ENCODE results near the gene FCRL6. TPM values are rescaled to one million over a fixed set of nuclear protein-coding genes. Genes with fewer than 3 reads are reported as not detected.

The FCRL6 gene
- total RNA-seq, 1 donor from 2014 or later: 0.33 TPM

- Histone ChIP-seq H3K27ac (replicated peaks) (no peak overlapping the region), H3K4me3 (no peak overlapping the region), H3K36me3 (no peaks in the 10 kb centered on the region), H3K4me1 (peaks cover 4% of the 10 kb centered on the region), H3K27me3 (ENCODE audit: low read depth) (peaks cover 40% of the 10 kb centered on the region), H3K9me3 (replicated peaks) (no peaks in the 10 kb centered on the region)
- intact Hi-C loops (cut with micrococcal nuclease): loop anchor here (2.0 to 10.0 kb wide), 3 partner anchors 92 to 208 kb away; partner anchors contain the start of gene IGSF9
- peak; percentile 84 for TF ChIP-seq CTCF (IDR thresholded peaks at IDR 0.05; ENCODE audit: borderline replicate concordance)
- DNase-seq: peak; percentile 35
Observed at GRCh38 chr1:159798893-159799292, 3.3 kb upstream of the FCRL6 start.

- Histone ChIP-seq H3K36me3 (no peaks in the 10 kb centered on the region), H3K27ac (replicated peaks) (no peak overlapping the region)
Observed at GRCh38 chr1:159799446-159799985, 2.6 kb upstream of the FCRL6 start.

GRCh38 chr1:159800177-159800930, 1.8 kb upstream of the FCRL6 start:
- Histone ChIP-seq H3K27me3 (ENCODE audit: low read depth) (peaks cover 26% of the 10 kb centered on the region), H3K4me1 (peaks cover 14% of the 10 kb centered on the region), H3K9me3 (replicated peaks) (no peaks in the 10 kb centered on the region), H3K4me3 (no peak overlapping the region), H3K36me3 (no peaks in the 10 kb centered on the region), H3K27ac (replicated peaks) (no peak overlapping the region)
- no peak for TF ChIP-seq CTCF (IDR thresholded peaks at IDR 0.05; ENCODE audit: borderline replicate concordance)
- DNase-seq: no peak
- intact Hi-C loops (cut with micrococcal nuclease): no loop called here

More at GRCh38 chr1:159799446-159799985, 2.6 kb upstream of the FCRL6 start:
- TF ChIP-seq CTCF (IDR thresholded peaks at IDR 0.05; ENCODE audit: borderline replicate concordance): no peak
- Histone ChIP-seq H3K9me3 (replicated peaks) (no peaks in the 10 kb centered on the region), H3K4me1 (peaks cover 8% of the 10 kb centered on the region), H3K27me3 (ENCODE audit: low read depth) (peaks cover 34% of the 10 kb centered on the region), H3K4me3 (no peak overlapping the region)
- intact Hi-C loops (cut with micrococcal nuclease): loop anchor here (2.0 to 10.0 kb wide), 3 partner anchors 91 to 208 kb away; partner anchors contain the start of gene IGSF9
- DNase-seq: no peak

- Histone ChIP-seq H3K4me1 (peaks cover 14% of the 10 kb centered on the region), H3K4me3 (no peak overlapping the region), H3K27ac (replicated peaks) (no peak overlapping the region), H3K36me3 (no peaks in the 10 kb centered on the region), H3K9me3 (replicated peaks) (no peaks in the 10 kb centered on the region), H3K27me3 (ENCODE audit: low read depth) (peaks cover 4% of the 10 kb centered on the region)
- no peak for DNase-seq
- intact Hi-C loops (cut with micrococcal nuclease): no loop called here
- no peak for TF ChIP-seq CTCF (IDR thresholded peaks at IDR 0.05; ENCODE audit: borderline replicate concordance)
Observed at GRCh38 chr1:159803956-159804689, 2.0 kb downstream of the FCRL6 start.

- Histone ChIP-seq H3K4me1 (peaks cover 14% of the 10 kb centered on the region), H3K27me3 (ENCODE audit: low read depth) (peaks cover 4% of the 10 kb centered on the region), H3K27ac (replicated peaks) (no peak overlapping the region), H3K4me3 (no peak overlapping the region), H3K36me3 (no peaks in the 10 kb centered on the region), H3K9me3 (replicated peaks) (no peaks in the 10 kb centered on the region)
- TF ChIP-seq CTCF (IDR thresholded peaks at IDR 0.05; ENCODE audit: borderline replicate concordance): no peak
- DNase-seq: no peak
- intact Hi-C loops (cut with micrococcal nuclease): no loop called here
Observed at GRCh38 chr1:159804924-159805323, 2.8 kb downstream of the FCRL6 start.
